Measurements from ENCODE around the gene WWTR1. TPM values are rescaled to one million over a fixed set of nuclear protein-coding genes. Genes with fewer than 3 reads are reported as not detected.

Gene WWTR1
- total and polyA plus RNA-seq, 2 of the 8 experiments (the other 6 are each of a cell fraction or from before 2014, with no cell fraction given), result 15.7 to 18.6 TPM

DNA sequence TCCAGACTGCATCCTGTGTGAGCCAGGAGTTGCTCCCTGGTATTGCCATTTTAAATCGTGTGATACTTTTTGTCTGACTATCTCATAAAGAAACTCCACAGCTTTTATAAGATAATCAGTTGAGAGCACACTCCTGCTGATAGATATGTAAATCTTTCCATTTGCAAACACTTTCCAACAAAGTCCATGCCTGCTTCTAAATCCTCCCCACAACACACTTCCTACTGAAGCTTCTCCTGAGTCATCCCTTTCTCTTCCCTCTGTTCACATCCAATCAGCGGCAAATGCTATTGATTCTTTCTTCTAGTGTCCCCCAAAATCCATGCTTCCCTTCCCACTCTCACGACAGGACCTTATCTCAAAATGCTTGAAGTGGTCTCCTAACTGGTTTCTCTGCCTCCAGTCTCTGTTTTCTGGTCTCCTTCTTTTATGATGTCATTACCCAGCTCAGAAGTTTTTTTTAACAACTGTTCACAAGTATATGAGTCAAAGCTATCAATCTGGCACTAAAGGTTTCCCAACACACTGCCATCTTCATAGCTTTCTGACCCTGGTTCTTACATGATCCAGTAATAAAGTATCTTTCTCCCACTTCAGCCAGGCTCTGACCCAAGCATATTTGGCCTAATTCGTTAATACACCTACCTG lies 4.5 kb upstream of the WWTR1 start (continued):
- TF ChIP-seq, protein P1, sequence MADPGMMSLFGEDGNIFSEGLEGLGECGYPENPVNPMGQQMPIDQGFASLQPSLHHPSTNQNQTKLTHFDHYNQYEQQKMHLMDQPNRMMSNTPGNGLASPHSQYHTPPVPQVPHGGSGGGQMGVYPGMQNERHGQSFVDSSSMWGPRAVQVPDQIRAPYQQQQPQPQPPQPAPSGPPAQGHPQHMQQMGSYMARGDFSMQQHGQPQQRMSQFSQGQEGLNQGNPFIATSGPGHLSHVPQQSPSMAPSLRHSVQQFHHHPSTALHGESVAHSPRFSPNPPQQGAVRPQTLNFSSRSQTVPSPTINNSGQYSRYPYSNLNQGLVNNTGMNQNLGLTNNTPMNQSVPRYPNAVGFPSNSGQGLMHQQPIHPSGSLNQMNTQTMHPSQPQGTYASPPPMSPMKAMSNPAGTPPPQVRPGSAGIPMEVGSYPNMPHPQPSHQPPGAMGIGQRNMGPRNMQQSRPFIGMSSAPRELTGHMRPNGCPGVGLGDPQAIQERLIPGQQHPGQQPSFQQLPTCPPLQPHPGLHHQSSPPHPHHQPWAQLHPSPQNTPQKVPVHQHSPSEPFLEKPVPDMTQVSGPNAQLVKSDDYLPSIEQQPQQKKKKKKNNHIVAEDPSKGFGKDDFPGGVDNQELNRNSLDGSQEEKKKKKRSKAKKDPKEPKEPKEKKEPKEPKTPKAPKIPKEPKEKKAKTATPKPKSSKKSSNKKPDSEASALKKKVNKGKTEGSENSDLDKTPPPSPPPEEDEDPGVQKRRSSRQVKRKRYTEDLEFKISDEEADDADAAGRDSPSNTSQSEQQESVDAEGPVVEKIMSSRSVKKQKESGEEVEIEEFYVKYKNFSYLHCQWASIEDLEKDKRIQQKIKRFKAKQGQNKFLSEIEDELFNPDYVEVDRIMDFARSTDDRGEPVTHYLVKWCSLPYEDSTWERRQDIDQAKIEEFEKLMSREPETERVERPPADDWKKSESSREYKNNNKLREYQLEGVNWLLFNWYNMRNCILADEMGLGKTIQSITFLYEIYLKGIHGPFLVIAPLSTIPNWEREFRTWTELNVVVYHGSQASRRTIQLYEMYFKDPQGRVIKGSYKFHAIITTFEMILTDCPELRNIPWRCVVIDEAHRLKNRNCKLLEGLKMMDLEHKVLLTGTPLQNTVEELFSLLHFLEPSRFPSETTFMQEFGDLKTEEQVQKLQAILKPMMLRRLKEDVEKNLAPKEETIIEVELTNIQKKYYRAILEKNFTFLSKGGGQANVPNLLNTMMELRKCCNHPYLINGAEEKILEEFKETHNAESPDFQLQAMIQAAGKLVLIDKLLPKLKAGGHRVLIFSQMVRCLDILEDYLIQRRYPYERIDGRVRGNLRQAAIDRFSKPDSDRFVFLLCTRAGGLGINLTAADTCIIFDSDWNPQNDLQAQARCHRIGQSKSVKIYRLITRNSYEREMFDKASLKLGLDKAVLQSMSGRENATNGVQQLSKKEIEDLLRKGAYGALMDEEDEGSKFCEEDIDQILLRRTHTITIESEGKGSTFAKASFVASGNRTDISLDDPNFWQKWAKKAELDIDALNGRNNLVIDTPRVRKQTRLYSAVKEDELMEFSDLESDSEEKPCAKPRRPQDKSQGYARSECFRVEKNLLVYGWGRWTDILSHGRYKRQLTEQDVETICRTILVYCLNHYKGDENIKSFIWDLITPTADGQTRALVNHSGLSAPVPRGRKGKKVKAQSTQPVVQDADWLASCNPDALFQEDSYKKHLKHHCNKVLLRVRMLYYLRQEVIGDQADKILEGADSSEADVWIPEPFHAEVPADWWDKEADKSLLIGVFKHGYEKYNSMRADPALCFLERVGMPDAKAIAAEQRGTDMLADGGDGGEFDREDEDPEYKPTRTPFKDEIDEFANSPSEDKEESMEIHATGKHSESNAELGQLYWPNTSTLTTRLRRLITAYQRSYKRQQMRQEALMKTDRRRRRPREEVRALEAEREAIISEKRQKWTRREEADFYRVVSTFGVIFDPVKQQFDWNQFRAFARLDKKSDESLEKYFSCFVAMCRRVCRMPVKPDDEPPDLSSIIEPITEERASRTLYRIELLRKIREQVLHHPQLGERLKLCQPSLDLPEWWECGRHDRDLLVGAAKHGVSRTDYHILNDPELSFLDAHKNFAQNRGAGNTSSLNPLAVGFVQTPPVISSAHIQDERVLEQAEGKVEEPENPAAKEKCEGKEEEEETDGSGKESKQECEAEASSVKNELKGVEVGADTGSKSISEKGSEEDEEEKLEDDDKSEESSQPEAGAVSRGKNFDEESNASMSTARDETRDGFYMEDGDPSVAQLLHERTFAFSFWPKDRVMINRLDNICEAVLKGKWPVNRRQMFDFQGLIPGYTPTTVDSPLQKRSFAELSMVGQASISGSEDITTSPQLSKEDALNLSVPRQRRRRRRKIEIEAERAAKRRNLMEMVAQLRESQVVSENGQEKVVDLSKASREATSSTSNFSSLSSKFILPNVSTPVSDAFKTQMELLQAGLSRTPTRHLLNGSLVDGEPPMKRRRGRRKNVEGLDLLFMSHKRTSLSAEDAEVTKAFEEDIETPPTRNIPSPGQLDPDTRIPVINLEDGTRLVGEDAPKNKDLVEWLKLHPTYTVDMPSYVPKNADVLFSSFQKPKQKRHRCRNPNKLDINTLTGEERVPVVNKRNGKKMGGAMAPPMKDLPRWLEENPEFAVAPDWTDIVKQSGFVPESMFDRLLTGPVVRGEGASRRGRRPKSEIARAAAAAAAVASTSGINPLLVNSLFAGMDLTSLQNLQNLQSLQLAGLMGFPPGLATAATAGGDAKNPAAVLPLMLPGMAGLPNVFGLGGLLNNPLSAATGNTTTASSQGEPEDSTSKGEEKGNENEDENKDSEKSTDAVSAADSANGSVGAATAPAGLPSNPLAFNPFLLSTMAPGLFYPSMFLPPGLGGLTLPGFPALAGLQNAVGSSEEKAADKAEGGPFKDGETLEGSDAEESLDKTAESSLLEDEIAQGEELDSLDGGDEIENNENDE (IDR thresholded peaks at IDR 0.05; ENCODE audit: insufficient replicate concordance, low read length), result no peak
- TF ChIP-seq RNF2 (IDR thresholded peaks at IDR 0.05; ENCODE audit: borderline replicate concordance, low read depth, low read length, missing control alignments, poor library complexity, severe bottlenecking), result no peak
